ENCODE measurements around the gene MYRIP. TPM values are rescaled to one million over a fixed set of nuclear protein-coding genes. Genes with fewer than 3 reads are reported as not detected.

MYRIP gene
- total RNA-seq, 1 experiment from 2014 or later: not detected

DNA sequence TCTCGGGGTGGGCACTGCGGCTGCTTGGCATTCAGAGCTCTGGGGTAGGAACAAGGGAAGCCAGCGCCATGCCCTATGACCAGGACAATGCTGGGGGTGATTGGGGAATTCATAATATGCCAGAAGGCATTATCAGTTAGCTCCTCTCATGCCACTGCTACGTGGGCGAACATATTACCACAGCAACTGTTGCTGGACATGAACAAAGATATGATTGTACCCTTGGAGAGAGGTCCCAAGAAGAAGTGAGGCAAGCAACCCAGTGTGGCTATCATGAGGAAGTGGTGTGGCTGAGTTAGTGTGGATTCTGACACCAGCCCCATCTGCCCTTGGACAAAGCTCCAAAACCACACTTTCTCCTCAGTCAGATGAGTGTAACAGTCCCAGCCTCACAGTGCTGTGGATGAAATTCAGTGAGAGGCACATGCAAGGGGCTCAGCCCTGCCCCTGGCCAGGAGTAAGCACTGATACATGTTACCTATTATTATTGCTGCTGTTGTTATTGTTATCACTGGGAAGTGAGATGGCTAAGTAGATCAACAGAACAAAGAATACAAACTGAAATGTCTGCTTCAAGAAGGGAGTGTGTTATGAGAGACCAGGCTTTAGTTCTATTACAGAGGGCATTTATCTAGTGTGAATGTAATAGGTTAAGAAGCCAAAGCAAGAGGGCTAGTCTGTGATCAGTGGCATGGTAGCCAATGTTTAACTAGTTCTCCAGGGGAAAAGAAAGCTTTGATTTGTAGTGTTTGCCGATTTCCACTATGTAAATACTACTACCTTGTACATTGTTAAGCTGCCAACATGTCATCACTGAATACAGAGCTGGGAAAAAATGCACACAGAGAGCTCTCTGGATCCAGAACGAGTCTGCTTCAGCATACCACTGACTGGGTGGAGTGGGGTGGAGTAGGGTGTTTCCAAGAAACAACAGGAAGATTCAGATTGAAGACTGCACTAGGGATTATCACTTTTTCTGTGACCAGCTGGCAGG, 277.8 kb downstream of the MYRIP start:
- Histone ChIP-seq H3K9me3 (ENCODE audit: low read length) (no peaks in the 10 kb centered on the region), H3K79me2 (ENCODE audit: low read length) (no peaks in the 10 kb centered on the region), H3K27me3 (ENCODE audit: low read length) (peaks cover 3% of the 10 kb centered on the region; the same call in 1 of the 2 replicates), H4K20me1 (ENCODE audit: low read length) (no peaks in the 10 kb centered on the region), H3K4me3 (ENCODE audit: low read length) (no peak overlapping the region), H3F3A (ENCODE audit: low read length, unreplicated experiment) (no peaks in the 10 kb centered on the region), H3K4me1 (ENCODE audit: insufficient read depth, low read length) (no peaks in the 10 kb centered on the region), H3K36me3 (ENCODE audit: low read depth, low read length) (no peaks in the 10 kb centered on the region), H3K9me2 (replicated peaks; ENCODE audit: low read length) (no peaks in the 10 kb centered on the region), H3K4me2 (ENCODE audit: low read length) (no peak overlapping the region), H3K9ac (ENCODE audit: low read length) (no peak overlapping the region), H3K27ac (ENCODE audit: low read length) (no peak overlapping the region), H2AFZ (ENCODE audit: low read length) (no peak overlapping the region)
- intact Hi-C loops (cut with micrococcal nuclease): no loop called here
- no TSS peak for BruUV-seq (replicated peaks)
- DNase-seq (peak; percentile 9), ATAC-seq (no peak)
- TF ChIP-seq EZH2phosphoT487 (IDR thresholded peaks at IDR 0.05; ENCODE audit: borderline replicate concordance, low read length) (no peak), CTCF (conservative IDR thresholded peaks at IDR 0.05; ENCODE audit: low read depth, low read length) (no peak), EZH2 (IDR thresholded peaks at IDR 0.05; ENCODE audit: low read length, unreplicated experiment) (no peak)
- ChIA-PET POLR2A (ENCODE audit: unreplicated experiment) (no interaction called here), CTCF (no interaction called here)

- no peak overlapping the region for H3K4me2 ChIP-seq (ENCODE audit: low read length)
- DNase-seq (no peak), ATAC-seq (no peak)
- no TSS peak for BruUV-seq (replicated peaks)
- no peaks in the 10 kb centered on the region for H3K79me2 ChIP-seq (ENCODE audit: low read length)
- no peak for TF ChIP-seq CTCF (conservative IDR thresholded peaks at IDR 0.05; ENCODE audit: low read depth, low read length)
- no peak for TF ChIP-seq EZH2phosphoT487 (IDR thresholded peaks at IDR 0.05; ENCODE audit: borderline replicate concordance, low read length)
- TF ChIP-seq EZH2 (IDR thresholded peaks at IDR 0.05; ENCODE audit: low read length, unreplicated experiment): no peak
- H3K36me3 ChIP-seq (ENCODE audit: low read depth, low read length): no peaks in the 10 kb centered on the region
- ChIA-PET CTCF (no interaction called here), POLR2A (ENCODE audit: unreplicated experiment) (no interaction called here)
- no peaks in the 10 kb centered on the region for H4K20me1 ChIP-seq (ENCODE audit: low read length)
- no peak overlapping the region for H3K27ac ChIP-seq (ENCODE audit: low read length)
- H3K4me1 ChIP-seq (ENCODE audit: insufficient read depth, low read length): no peaks in the 10 kb centered on the region
- no peak overlapping the region for H3K9ac ChIP-seq (ENCODE audit: low read length)
- H3K4me3 ChIP-seq (ENCODE audit: low read length): no peak overlapping the region
- no peak overlapping the region for H2AFZ ChIP-seq (ENCODE audit: low read length)
- no peaks in the 10 kb centered on the region for H3K27me3 ChIP-seq (ENCODE audit: low read length)
- H3F3A ChIP-seq (ENCODE audit: low read length, unreplicated experiment): no peaks in the 10 kb centered on the region
- H3K9me2 ChIP-seq (replicated peaks; ENCODE audit: low read length): no peaks in the 10 kb centered on the region
- intact Hi-C loops (cut with micrococcal nuclease): no loop called here
- no peaks in the 10 kb centered on the region for H3K9me3 ChIP-seq (ENCODE audit: low read length)
Observed at GRCh38 chr3:40088527-40089170, 279.2 kb downstream of the MYRIP start.
